Nephron progenitor cell (in vitro differentiated cells): ENCODE results near the gene NTHL1.

ENCODE experiments used
- DNase-seq: peaks from one replicate; pipeline ENCODE4 v3.0.0; 2021
- H3K27ac Mint-ChIP-seq: 2 replicates; pipeline ENCODE4 v1.8.0; 2021; ENCODE audit warnings: mild to moderate bottlenecking, moderate library complexity, mixed read lengths
- H3K27me3 Mint-ChIP-seq: 2 replicates; pipeline ENCODE4 v1.8.0; 2021; ENCODE audit warnings: mild to moderate bottlenecking, low read depth, mixed read lengths; ENCODE audit not compliant: poor library complexity
- H3K36me3 Mint-ChIP-seq: 2 replicates; pipeline ENCODE4 v1.8.0; 2021; ENCODE audit warnings: low read depth, mixed read lengths
- H3K4me1 Mint-ChIP-seq: 2 replicates; pipeline ENCODE4 v1.8.0; 2021; ENCODE audit warnings: mixed read lengths
- H3K4me3 Mint-ChIP-seq: 2 replicates; pipeline ENCODE4 v1.8.0; 2021; ENCODE audit warnings: mild to moderate bottlenecking, moderate library complexity, mixed read lengths
- H3K9me3 Mint-ChIP-seq: 2 replicates; pipeline ENCODE4 v1.8.0; 2021; ENCODE audit warnings: mild to moderate bottlenecking, moderate library complexity, mixed read lengths
- CTCF ChIP-seq: fragments of 200-600 bp; sonication (generic); IDR thresholded peaks from 2 replicates; pipeline ENCODE4 v1.5.0; 2021; ENCODE audit warnings: antibody characterized with exemption

NTHL1 gene

GRCh38 chr16:2064368-2064945 is 16.8 kb upstream of the NTHL1 start:
- peaks cover 3% of the 10 kb centered on the region for H3K27me3 Mint-ChIP-seq
- no peak for DNase-seq
- no peak for TF ChIP-seq CTCF
- H3K27ac Mint-ChIP-seq: no peak overlapping the region
- H3K4me3 Mint-ChIP-seq: no peak overlapping the region
- no peaks in the 10 kb centered on the region for H3K4me1 Mint-ChIP-seq
- H3K36me3 Mint-ChIP-seq: peaks cover 39% of the 10 kb centered on the region
- no peaks in the 10 kb centered on the region for H3K9me3 Mint-ChIP-seq

GRCh38 chr16:2063861-2064260 is 16.2 kb upstream of the NTHL1 start:
- no peak overlapping the region for H3K4me3 Mint-ChIP-seq
- no peaks in the 10 kb centered on the region for H3K9me3 Mint-ChIP-seq
- TF ChIP-seq CTCF: no peak
- H3K4me1 Mint-ChIP-seq: peaks cover 1% of the 10 kb centered on the region
- DNase-seq: no peak
- H3K27ac Mint-ChIP-seq: no peak overlapping the region
- peaks cover 36% of the 10 kb centered on the region for H3K36me3 Mint-ChIP-seq
- H3K27me3 Mint-ChIP-seq: peaks cover 3% of the 10 kb centered on the region

- Mint-ChIP-seq H3K9me3 (no peaks in the 10 kb centered on the region), H3K36me3 (peaks cover 26% of the 10 kb centered on the region), H3K4me3 (no peak overlapping the region), H3K27me3 (peaks cover 3% of the 10 kb centered on the region), H3K27ac (no peak overlapping the region), H3K4me1 (peaks cover 12% of the 10 kb centered on the region)
- TF ChIP-seq CTCF: no peak
- no peak for DNase-seq
Observed at GRCh38 chr16:2062801-2063200, 15.2 kb upstream of the NTHL1 start.

- TF ChIP-seq CTCF: no peak
- Mint-ChIP-seq H3K27ac (no peak overlapping the region), H3K9me3 (no peaks in the 10 kb centered on the region), H3K27me3 (peaks cover 3% of the 10 kb centered on the region), H3K4me3 (no peak overlapping the region), H3K36me3 (peaks cover 17% of the 10 kb centered on the region), H3K4me1 (peaks cover 17% of the 10 kb centered on the region)
- DNase-seq: no peak
Observed at GRCh38 chr16:2061526-2061925, 13.9 kb upstream of the NTHL1 start.

- Mint-ChIP-seq H3K27me3 (peaks cover 3% of the 10 kb centered on the region), H3K27ac (no peak overlapping the region), H3K4me1 (peaks cover 17% of the 10 kb centered on the region), H3K36me3 (peaks cover 12% of the 10 kb centered on the region), H3K4me3 (no peak overlapping the region), H3K9me3 (no peaks in the 10 kb centered on the region)
- no peak for TF ChIP-seq CTCF
- no peak for DNase-seq
Observed at GRCh38 chr16:2061023-2061422, 13.4 kb upstream of the NTHL1 start.

GRCh38 chr16:2060346-2060745 is 12.7 kb upstream of the NTHL1 start:
- peaks cover 17% of the 10 kb centered on the region for H3K4me1 Mint-ChIP-seq
- H3K4me3 Mint-ChIP-seq: no peak overlapping the region
- H3K9me3 Mint-ChIP-seq: no peaks in the 10 kb centered on the region
- H3K36me3 Mint-ChIP-seq: peaks cover 7% of the 10 kb centered on the region
- TF ChIP-seq CTCF: no peak
- H3K27me3 Mint-ChIP-seq: peaks cover 3% of the 10 kb centered on the region
- no peak overlapping the region for H3K27ac Mint-ChIP-seq
- no peak for DNase-seq
